Suprapubic skin (tissue), 4 donors: ENCODE measurements around the gene TBC1D1.

Source experiments
- POLR2A ChIP-seq, 2 donors: fragments of 450-650 bp; IDR thresholded peaks; one replicate each; pipeline ENCODE4 v1.6.1; 2017; ENCODE audit warnings: antibody characterized with exemption in 2 of 2, mild to moderate bottlenecking in 2 of 2, moderate library complexity in 2 of 2
- POLR2AphosphoS5 ChIP-seq, 3 donors: sonication (generic); formaldehyde crosslinking; IDR thresholded peaks; one replicate each; pipeline ENCODE4 v1.6.1; 2017; ENCODE audit warnings: antibody characterized with exemption in 3 of 3

- no peak for TF ChIP-seq POLR2A (IDR thresholded peaks at IDR 0.05)
- no peak for TF ChIP-seq POLR2AphosphoS5 (IDR thresholded peaks at IDR 0.05)
These were observed 238.8 kb downstream of the TBC1D1 start for GRCh38 chr4:38129460-38130227.
